Stimulated activated CD4-positive, alpha-beta T cell treated with anti-CD3 and anti-CD28 coated beads, Interleukin-4, amount 100 ng/mL, for 1 hour (primary cell): Measurements from ENCODE around the gene MYL12B.

Experiments
- DNase-seq: peaks from one replicate; pipeline ENCODE4 v3.0.0-alpha.2; 2020

MYL12B gene

GRCh38 chr18:3236470-3236869, 25.5 kb upstream of the MYL12B start:
- no peak for DNase-seq

GRCh38 chr18:3238742-3239141, 23.2 kb upstream of the MYL12B start:
- no peak for DNase-seq

- DNase-seq: no peak
Observed at GRCh38 chr18:3245185-3245564, 16.8 kb upstream of the MYL12B start.

GRCh38 chr18:3245853-3246634, 15.9 kb upstream of the MYL12B start:
- DNase-seq: peak; percentile 81

- no peak for DNase-seq
Observed at GRCh38 chr18:3246635-3247239, 15.2 kb upstream of the MYL12B start.

- DNase-seq: peak; percentile 93
Observed at GRCh38 chr18:3247240-3248061, 14.5 kb upstream of the MYL12B start, which contains the start of gene MYL12A. MYL12A (plus strand) TSS chr18:3247801; CDS start chr18:3253248, 5,447 bp downstream.

GRCh38 chr18:3248062-3248657, 13.8 kb upstream of the MYL12B start:
- no peak for DNase-seq

- no peak for DNase-seq
Observed at GRCh38 chr18:3248658-3249359, 13.1 kb upstream of the MYL12B start.

GRCh38 chr18:3250237-3251107, 11.5 kb upstream of the MYL12B start:
- no peak for DNase-seq

- DNase-seq: no peak
Observed at GRCh38 chr18:3251249-3251962, 10.5 kb upstream of the MYL12B start.

- DNase-seq: no peak
Observed at GRCh38 chr18:3251963-3252277, 10.0 kb upstream of the MYL12B start.

GRCh38 chr18:3252843-3253242, 9.1 kb upstream of the MYL12B start:
- no peak for DNase-seq

- no peak for DNase-seq
Observed at GRCh38 chr18:3254725-3255124, 7.2 kb upstream of the MYL12B start.

- DNase-seq: no peak
Observed at GRCh38 chr18:3255611-3256165, 6.2 kb upstream of the MYL12B start.

GRCh38 chr18:3256693-3257626, 5.0 kb upstream of the MYL12B start:
- DNase-seq: no peak

GRCh38 chr18:3257627-3258120, 4.3 kb upstream of the MYL12B start:
- no peak for DNase-seq

GRCh38 chr18:3260995-3261372, 949 bp upstream of the MYL12B start:
- no peak for DNase-seq

- peak; percentile 23 for DNase-seq
Observed at GRCh38 chr18:3262234-3263131, 550 bp downstream of the MYL12B start.
